AG10803 (cell line): ENCODE data around the gene RAP1GDS1.
A peak's percentile ranks its signal among the peaks of the same experiment; 100 is the strongest.

Source experiments
- DNase-seq: peaks from one replicate; pipeline ENCODE4 v3.0.0; 2010; ENCODE audit warnings: low read depth
- H3K4me3 ChIP-seq: 2 replicates; pipeline ENCODE4 v1.5.1; 2011; ENCODE audit warnings: mild to moderate bottlenecking, low read length, control low read depth
- CTCF ChIP-seq: conservative IDR thresholded peaks from 2 replicates; pipeline ENCODE4 v1.5.1; 2011; ENCODE audit warnings: mild to moderate bottlenecking, low read length, control low read depth, inconsistent platforms

Gene RAP1GDS1

GRCh38 chr4:98369322-98369721 is 108.1 kb downstream of the RAP1GDS1 start:
- no peak for TF ChIP-seq CTCF
- no peak for DNase-seq
- H3K4me3 ChIP-seq: no peak overlapping the region

GRCh38 chr4:98374643-98375042 is 113.5 kb downstream of the RAP1GDS1 start:
- no peak for TF ChIP-seq CTCF
- peak; percentile 14 for DNase-seq
- H3K4me3 ChIP-seq: no peak overlapping the region

DNA sequence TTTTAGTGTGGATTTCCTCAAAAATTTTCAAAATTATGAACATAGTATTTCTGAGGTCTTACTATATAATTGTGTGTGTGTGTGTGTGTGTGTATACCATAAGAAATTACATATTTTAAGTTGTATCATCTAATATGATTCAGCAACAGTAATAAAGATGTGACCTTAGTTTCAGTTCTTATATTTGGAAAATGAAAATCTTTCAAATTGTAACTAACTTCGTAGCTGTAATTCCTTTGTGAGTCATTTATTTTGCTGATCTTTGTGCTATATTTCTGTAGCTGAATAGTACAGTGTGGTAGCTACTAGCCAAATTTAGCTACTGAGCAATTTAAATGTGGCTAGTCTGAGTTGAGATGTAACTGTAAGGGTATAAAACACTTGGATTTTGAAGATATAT is 116.4 kb downstream of the RAP1GDS1 start:
- no peak overlapping the region for H3K4me3 ChIP-seq
- DNase-seq: peak; percentile 34
- TF ChIP-seq CTCF: no peak

DNA sequence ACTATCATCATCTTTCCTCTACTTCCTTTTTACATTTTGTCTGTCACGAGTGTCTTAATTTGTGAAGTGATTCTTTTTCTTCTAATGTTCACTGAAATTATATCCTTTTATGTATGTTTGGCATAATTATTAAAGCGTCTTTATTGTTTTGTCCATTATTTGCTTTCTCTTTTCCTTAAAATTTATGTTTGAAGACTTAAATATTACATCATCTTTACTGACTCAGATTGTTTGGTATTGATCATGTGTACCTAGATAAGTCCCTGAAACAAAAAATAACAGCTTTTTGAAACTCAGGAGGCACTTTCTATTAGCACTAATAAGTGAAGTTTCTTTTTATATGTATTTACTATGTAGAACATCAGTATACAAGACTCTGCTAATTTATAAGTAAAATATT is 120.1 kb downstream of the RAP1GDS1 start:
- DNase-seq: no peak
- no peak for TF ChIP-seq CTCF
- H3K4me3 ChIP-seq: no peak overlapping the region

GRCh38 chr4:98383431-98384106 is 122.4 kb downstream of the RAP1GDS1 start:
- H3K4me3 ChIP-seq: no peak overlapping the region
- no peak for TF ChIP-seq CTCF
- DNase-seq: no peak

DNA sequence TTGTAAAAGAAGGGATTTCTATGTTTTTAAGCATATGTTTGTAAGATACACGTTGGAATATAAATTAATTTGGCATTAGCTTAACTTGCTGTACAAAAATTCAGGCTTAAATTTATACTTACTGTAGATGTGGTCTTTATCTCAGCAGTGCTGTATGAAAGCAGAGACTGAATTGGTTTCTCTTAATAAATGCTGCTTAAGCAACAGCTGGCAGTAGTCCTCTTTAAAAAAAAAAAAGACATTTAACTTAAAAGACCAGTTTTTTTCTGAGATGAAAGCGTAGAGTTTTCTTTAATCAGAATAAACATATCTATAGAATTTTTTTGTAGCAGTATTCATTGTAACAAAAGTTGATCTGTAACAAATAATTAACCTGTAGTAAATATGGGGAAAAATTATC is 124.6 kb downstream of the RAP1GDS1 start:
- H3K4me3 ChIP-seq: no peak overlapping the region
- no peak for TF ChIP-seq CTCF

GRCh38 chr4:98387345-98388026 is 126.3 kb downstream of the RAP1GDS1 start:
- DNase-seq: no peak
- H3K4me3 ChIP-seq: no peak overlapping the region
- TF ChIP-seq CTCF: no peak

More for the DNA sequence above, 124.6 kb downstream of the RAP1GDS1 start:
- no peak for DNase-seq
